OCI-LY3 (cell line): ENCODE results near the gene BCL11B.

Source experiments
- EZH2phosphoT487 ChIP-seq: fragments of 200-600 bp; shearing (Covaris generic); IDR thresholded peaks from 2 replicates; pipeline ENCODE4 v1.6.1; 2018; ENCODE audit warnings: antibody characterized with exemption, mixed run types, low read depth
- TF ChIP-seq, protein P1 (sequence below): fragments of 200-600, 300-600 bp; sonication (generic); IDR thresholded peaks from 2 replicates; pipeline ENCODE4 v1.5.1; 2014; ENCODE audit warnings: antibody characterized with exemption, low read length, low read depth

- TF ChIP-seq, protein P1, sequence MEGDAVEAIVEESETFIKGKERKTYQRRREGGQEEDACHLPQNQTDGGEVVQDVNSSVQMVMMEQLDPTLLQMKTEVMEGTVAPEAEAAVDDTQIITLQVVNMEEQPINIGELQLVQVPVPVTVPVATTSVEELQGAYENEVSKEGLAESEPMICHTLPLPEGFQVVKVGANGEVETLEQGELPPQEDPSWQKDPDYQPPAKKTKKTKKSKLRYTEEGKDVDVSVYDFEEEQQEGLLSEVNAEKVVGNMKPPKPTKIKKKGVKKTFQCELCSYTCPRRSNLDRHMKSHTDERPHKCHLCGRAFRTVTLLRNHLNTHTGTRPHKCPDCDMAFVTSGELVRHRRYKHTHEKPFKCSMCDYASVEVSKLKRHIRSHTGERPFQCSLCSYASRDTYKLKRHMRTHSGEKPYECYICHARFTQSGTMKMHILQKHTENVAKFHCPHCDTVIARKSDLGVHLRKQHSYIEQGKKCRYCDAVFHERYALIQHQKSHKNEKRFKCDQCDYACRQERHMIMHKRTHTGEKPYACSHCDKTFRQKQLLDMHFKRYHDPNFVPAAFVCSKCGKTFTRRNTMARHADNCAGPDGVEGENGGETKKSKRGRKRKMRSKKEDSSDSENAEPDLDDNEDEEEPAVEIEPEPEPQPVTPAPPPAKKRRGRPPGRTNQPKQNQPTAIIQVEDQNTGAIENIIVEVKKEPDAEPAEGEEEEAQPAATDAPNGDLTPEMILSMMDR, result no peak
- TF ChIP-seq EZH2phosphoT487, result no peak
Observed at GRCh38 chr14:99242816-99243721, 28.9 kb downstream of the BCL11B start.
